GM12878 (cell line): ENCODE data around the gene CYBC1.

Source experiments
- ATF2 ChIP-seq: IDR thresholded peaks from 2 replicates; pipeline ENCODE4 v1.6.1; 2012; ENCODE audit warnings: low read length, inconsistent platforms
- CTCF ChIP-seq, 3 experiments: IDR thresholded peaks in 2 of 3; conservative IDR thresholded peaks in 1 of 3; 2 replicates each; pipeline ENCODE4 v1.5.1; 2011; ENCODE audit warnings: low read depth in 3 of 3, low read length in 3 of 3, mild to moderate bottlenecking in 3 of 3, control low read depth in 2 of 3, moderate library complexity in 2 of 3, inconsistent platforms in 1 of 3, mixed read lengths in 1 of 3; ENCODE audit not compliant: control insufficient read depth in 2 of 3, insufficient read depth in 1 of 3; ENCODE audit errors: extremely low read depth in 1 of 3
- HCFC1 ChIP-seq: fragments of 150-350 bp; IDR thresholded peaks from 2 replicates; pipeline ENCODE4 v1.6.1; 2014; ENCODE audit warnings: low read length
- JUND ChIP-seq: IDR thresholded peaks from 2 replicates; pipeline ENCODE4 v1.6.1; 2012; ENCODE audit warnings: low read depth, mild to moderate bottlenecking, low read length, improper control_type of control experiment, moderate library complexity
- MTA3 ChIP-seq: IDR thresholded peaks from 2 replicates; pipeline ENCODE4 v1.6.1; 2012; ENCODE audit warnings: low read length, inconsistent platforms, borderline replicate concordance
- NFYB ChIP-seq: IDR thresholded peaks from 2 replicates; pipeline ENCODE4 v1.6.1; 2011; ENCODE audit warnings: low read depth, mild to moderate bottlenecking, low read length, improper control_type of control experiment, moderate library complexity; ENCODE audit not compliant: insufficient read depth
- PKNOX1 ChIP-seq: fragments of 450-650 bp; IDR thresholded peaks from 2 replicates; pipeline ENCODE4 v1.6.1; 2016; ENCODE audit warnings: mild to moderate bottlenecking
- POLR2A ChIP-seq: IDR thresholded peaks from 2 replicates; pipeline ENCODE4 v1.6.1; 2011; ENCODE audit warnings: low read depth, mild to moderate bottlenecking, low read length
- RFX5 ChIP-seq: IDR thresholded peaks from 2 replicates; pipeline ENCODE4 v1.6.1; 2011; ENCODE audit warnings: low read depth, low read length, improper control_type of control experiment
- SREBF2 ChIP-seq: IDR thresholded peaks from 2 replicates; pipeline ENCODE4 v1.6.1; 2012; ENCODE audit warnings: mild to moderate bottlenecking, low read length
- USF2 ChIP-seq: IDR thresholded peaks from 2 replicates; pipeline ENCODE4 v1.6.1; 2011; ENCODE audit warnings: low read depth, low read length, improper control_type of control experiment, borderline replicate concordance

- TF ChIP-seq USF2 (no peak), HCFC1 (no peak), SREBF2 (no peak), POLR2A (no peak), RFX5 (no peak), NFYB (no peak), JUND (no peak), PKNOX1 (no peak), MTA3 (no peak), ATF2 (no peak), CTCF (IDR thresholded peaks at IDR 0.05 in 2 of 3, conservative IDR thresholded peaks at IDR 0.05 in 1 of 3; ENCODE audit: control insufficient read depth in 2 of 3, extremely low read depth in 1 of 3, insufficient read depth in 1 of 3, low read depth in 3 of 3, low read length in 3 of 3) (no peak)
Measured at GRCh38 chr17:82474223-82475010, 23.9 kb upstream of the CYBC1 start.
